ENCODE measurements around the gene ERO1B. TPM values are rescaled to one million over a fixed set of nuclear protein-coding genes. Genes with fewer than 3 reads are reported as not detected.

The ERO1B gene
- total and polyA plus RNA-seq, 2 of the 13 experiments (the other 11 are each of a cell fraction or from before 2014, with no cell fraction given), result 1.6 to 2.1 TPM

- no peak for TF ChIP-seq GPBP1L1 (CRISPR knock-in tag; IDR thresholded peaks at IDR 0.05)
- TF ChIP-seq ZBTB40 (IDR thresholded peaks at IDR 0.05), result no peak
- no peak for TF ChIP-seq ZBTB40 (CRISPR knock-in tag; IDR thresholded peaks at IDR 0.05)
- TF ChIP-seq E2F5 (CRISPR knock-in tag; conservative IDR thresholded peaks at IDR 0.05), result no peak
- no peak for TF ChIP-seq PAXIP1 (CRISPR knock-in tag; conservative IDR thresholded peaks at IDR 0.05)
- no peak for TF ChIP-seq ZNF782 (CRISPR knock-in tag; IDR thresholded peaks at IDR 0.05; ENCODE audit: borderline replicate concordance)
- TF ChIP-seq ZFP41 (CRISPR knock-in tag; IDR thresholded peaks at IDR 0.05; ENCODE audit: borderline replicate concordance), result no peak
- no peak for TF ChIP-seq NFKB2 (CRISPR knock-in tag; IDR thresholded peaks at IDR 0.05; ENCODE audit: borderline replicate concordance)
- no peaks in the 10 kb centered on the region for H3K9me3 ChIP-seq (ENCODE audit: low read length)
- no peaks in the 10 kb centered on the region for H3K36me3 ChIP-seq (replicated peaks in 1 of 2; ENCODE audit: control insufficient read depth in 1 of 2, insufficient read depth in 2 of 2, low read length in 2 of 2)
- intact Hi-C loops (cut with micrococcal nuclease; ENCODE audit: unreplicated experiment), result no loop called here
- H4K20me1 ChIP-seq (ENCODE audit: insufficient read depth, low read length), result no peaks in the 10 kb centered on the region
- DNase-seq (ENCODE audit: low spot score), result no peak
- 42% methylated on average over 2 of the region's 2 CpGs for WGBS (ENCODE audit: low lambda C conversion rate)
- POLR2A ChIA-PET, result no interaction called here
- H3K4me1 ChIP-seq (ENCODE audit: insufficient read depth, low read length), result 0 out of 2 replicates have a peak, but pooled peaks cover 5% of the 10 kb centered on the region
- H3K27me3 ChIP-seq (ENCODE audit: control insufficient read depth in 1 of 2, insufficient read depth in 2 of 2, low read length in 2 of 2), result no peaks in the 10 kb centered on the region
- H3K27ac ChIP-seq (ENCODE audit: extremely low read length, insufficient read depth, low read length), result no peak overlapping the region
- H3K4me3 ChIP-seq (replicated peaks in 1 of 3; ENCODE audit: insufficient read depth in 1 of 3, low read depth in 2 of 3, low read length in 3 of 3), result no peak overlapping the region
- no peak for ATAC-seq
- no TSS peak for BruUV-seq (replicated peaks)
- no peak overlapping the region for H3K4me2 ChIP-seq (ENCODE audit: low read depth, low read length)
- H2AFZ ChIP-seq (ENCODE audit: low read length), result no peak overlapping the region
- H3K9ac ChIP-seq (ENCODE audit: insufficient read depth, low read depth, low read length), result no peak overlapping the region
- in situ Hi-C loops (cut with HindIII; ENCODE audit: extremely low pct_ligation_motif_present, low pct_unique_long_range_greater_than_20kb), result no loop called here
- CTCF ChIA-PET (ENCODE audit: low intra/inter-chr PET ratio, low total read pairs), result no interaction called here
- H3K79me2 ChIP-seq (ENCODE audit: insufficient read depth, low read length), result no peaks in the 10 kb centered on the region
- FAIRE-seq, result no peak
Measured at GRCh38 chr1:236209185-236209584, 72.6 kb downstream of the ERO1B start.
